GM10266 (cell line): ENCODE results near the gene RNF212B.

Source experiments
- DNase-seq: peaks from one replicate; pipeline ENCODE4 v3.0.0; 2012; ENCODE audit errors: extremely low spot score
- TF ChIP-seq, protein P1 (sequence below): IDR thresholded peaks from 2 replicates; pipeline ENCODE4 v1.5.1; 2012; ENCODE audit warnings: mild to moderate bottlenecking, low read depth; ENCODE audit not compliant: control insufficient read depth, insufficient read depth; ENCODE audit errors: missing control alignments

Gene RNF212B

DNA sequence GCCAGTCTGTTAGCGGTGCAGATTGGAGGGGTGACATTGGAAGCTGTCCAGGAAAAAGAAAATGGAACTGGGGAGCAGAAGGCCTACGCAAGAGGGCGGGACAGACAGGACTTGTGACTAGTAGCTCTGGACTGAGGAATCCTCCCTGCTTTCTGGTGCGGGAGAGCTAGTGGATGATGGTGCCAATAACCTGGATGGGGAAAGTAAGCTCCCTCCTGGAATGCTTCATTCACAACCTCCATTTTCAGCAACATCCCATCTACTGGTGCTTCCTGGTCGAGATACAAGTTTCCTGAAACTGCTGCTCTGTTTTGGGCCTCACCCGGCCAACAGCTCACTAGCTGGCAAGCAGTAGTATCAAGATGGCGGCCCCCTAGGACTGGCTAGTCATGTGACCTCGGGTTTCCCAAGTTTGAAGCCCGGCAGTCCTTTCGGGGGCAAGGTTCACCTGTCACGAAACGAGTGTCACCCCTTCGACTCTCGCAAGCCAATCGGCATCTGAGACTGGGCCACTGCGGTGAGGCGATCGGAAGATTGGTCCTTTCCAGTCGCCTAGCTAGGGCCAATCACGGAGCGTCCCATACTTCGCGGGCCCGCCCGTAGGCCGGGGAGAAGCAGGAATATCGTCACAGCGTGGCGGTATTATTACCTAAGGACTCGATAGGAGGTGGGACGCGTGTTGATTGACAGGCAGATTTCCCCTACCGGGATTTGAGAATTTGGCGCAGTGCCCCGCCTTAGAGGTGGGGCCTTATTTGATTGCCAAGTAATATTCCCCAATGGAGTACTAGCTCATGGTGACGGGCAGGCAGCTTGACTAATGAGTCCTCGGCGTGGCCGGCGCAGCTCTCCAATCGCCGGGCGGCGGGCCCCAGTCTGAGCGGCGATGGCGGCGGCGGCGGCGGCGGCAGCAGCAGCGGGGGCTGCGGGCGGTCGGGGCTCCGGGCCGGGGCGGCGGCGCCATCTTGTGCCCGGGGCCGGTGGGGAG, 83.1 kb downstream of the RNF212B start, which contains the start of gene PABPN1:
Gene PABPN1, plus strand, starts transcription at position 874 of the 988 bp plus-strand sequence. Its CDS starts 13 bp downstream, at position 887.
- DNase-seq, result peak; percentile 98
- TF ChIP-seq, protein P1, sequence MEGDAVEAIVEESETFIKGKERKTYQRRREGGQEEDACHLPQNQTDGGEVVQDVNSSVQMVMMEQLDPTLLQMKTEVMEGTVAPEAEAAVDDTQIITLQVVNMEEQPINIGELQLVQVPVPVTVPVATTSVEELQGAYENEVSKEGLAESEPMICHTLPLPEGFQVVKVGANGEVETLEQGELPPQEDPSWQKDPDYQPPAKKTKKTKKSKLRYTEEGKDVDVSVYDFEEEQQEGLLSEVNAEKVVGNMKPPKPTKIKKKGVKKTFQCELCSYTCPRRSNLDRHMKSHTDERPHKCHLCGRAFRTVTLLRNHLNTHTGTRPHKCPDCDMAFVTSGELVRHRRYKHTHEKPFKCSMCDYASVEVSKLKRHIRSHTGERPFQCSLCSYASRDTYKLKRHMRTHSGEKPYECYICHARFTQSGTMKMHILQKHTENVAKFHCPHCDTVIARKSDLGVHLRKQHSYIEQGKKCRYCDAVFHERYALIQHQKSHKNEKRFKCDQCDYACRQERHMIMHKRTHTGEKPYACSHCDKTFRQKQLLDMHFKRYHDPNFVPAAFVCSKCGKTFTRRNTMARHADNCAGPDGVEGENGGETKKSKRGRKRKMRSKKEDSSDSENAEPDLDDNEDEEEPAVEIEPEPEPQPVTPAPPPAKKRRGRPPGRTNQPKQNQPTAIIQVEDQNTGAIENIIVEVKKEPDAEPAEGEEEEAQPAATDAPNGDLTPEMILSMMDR, result no peak

DNA sequence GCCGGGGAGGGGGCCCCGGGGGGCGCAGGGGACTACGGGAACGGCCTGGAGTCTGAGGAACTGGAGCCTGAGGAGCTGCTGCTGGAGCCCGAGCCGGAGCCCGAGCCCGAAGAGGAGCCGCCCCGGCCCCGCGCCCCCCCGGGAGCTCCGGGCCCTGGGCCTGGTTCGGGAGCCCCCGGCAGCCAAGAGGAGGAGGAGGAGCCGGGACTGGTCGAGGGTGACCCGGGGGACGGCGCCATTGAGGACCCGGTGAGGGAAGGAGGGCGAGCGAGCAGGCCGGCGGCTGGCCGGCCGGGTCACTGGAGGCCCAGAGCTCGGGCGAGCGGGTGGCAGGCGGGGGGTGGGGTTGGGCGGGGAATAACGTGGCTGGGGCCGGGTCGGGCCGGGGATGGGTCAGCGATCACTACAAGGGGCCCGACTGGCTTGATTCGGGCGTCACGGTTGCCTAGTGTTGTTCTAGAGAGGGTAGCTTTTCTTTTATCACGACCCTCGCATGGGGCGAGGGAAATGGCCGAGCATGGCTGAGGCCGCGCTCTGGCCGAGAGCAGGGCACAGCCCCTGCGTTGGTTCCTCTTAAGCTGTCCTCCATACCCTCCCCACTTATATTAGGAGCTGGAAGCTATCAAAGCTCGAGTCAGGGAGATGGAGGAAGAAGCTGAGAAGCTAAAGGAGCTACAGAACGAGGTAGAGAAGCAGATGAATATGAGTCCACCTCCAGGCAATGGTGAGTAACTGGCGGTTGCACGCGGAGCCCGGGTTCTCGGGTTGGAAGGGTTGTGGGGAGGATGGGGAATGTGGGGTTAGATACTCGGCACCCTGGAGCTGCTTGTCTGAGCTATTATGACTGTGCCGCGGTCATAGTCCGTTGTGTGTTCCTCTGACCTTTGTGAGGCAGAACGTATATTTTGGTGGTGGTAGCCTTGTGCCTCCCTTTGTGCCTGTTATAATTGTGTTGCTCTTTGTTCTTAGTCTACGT, 84.1 kb downstream of the RNF212B start:
- DNase-seq, result peak; percentile 45
- TF ChIP-seq, protein P1, result no peak
